SK-N-SH treated with all-trans-retinoic acid at 6 μM for 48 hours (cell line): ENCODE results near the gene IFIT1B.
"Not testable (repeated sequence)": the region's sequence is repeated elsewhere in the genome, so short reads cannot be mapped to it uniquely, and the experiment has no call there.

Source experiments
- ATAC-seq: fragments of 200-7000 bp; cut with Tn5 transposase; 3 replicates; pipeline ENCODE4 v1.9.1; 2020; ENCODE audit warnings: mild to moderate bottlenecking, moderate library complexity
- ARNTL ChIP-seq: fragments of 450-650 bp; formaldehyde crosslinking; IDR thresholded peaks from 2 replicates; pipeline ENCODE4 v1.5.0; 2020; ENCODE audit warnings: low read depth, mild to moderate bottlenecking, moderate library complexity, borderline replicate concordance
- BACH2 ChIP-seq: fragments of 250-450 bp; sonication (Bioruptor Pico); IDR thresholded peaks from 2 replicates; pipeline ENCODE4 v1.9.0; 2021; ENCODE audit warnings: mild to moderate bottlenecking, borderline replicate concordance
- ESRRG ChIP-seq: fragments of 250-450 bp; sonication (Bioruptor Pico); IDR thresholded peaks from 2 replicates; pipeline ENCODE4 v1.6.1; 2021; ENCODE audit warnings: mild to moderate bottlenecking
- GLIS3 ChIP-seq: fragments of 250-450 bp; sonication (Bioruptor Pico); IDR thresholded peaks from 2 replicates; pipeline ENCODE4 v1.5.0; 2020; ENCODE audit warnings: mild to moderate bottlenecking, moderate library complexity
- OSR1 ChIP-seq: fragments of 250-450 bp; sonication (Bioruptor Pico); IDR thresholded peaks from 2 replicates; pipeline ENCODE4 v1.8.0; 2022; ENCODE audit warnings: moderate library complexity, mild to moderate bottlenecking, inconsistent platforms
- PATZ1 ChIP-seq: fragments of 250-450 bp; sonication (Bioruptor Pico); IDR thresholded peaks from 2 replicates; pipeline ENCODE4 v1.8.0; 2020; ENCODE audit warnings: mild to moderate bottlenecking, moderate library complexity, borderline replicate concordance
- POU6F1 ChIP-seq: fragments of 250-450 bp; sonication (Bioruptor Pico); IDR thresholded peaks from 2 replicates; pipeline ENCODE4 v1.8.0; 2021; ENCODE audit warnings: low read depth, mild to moderate bottlenecking, moderate library complexity, borderline replicate concordance
- PPARA ChIP-seq: fragments of 250-450 bp; sonication (Bioruptor Pico); IDR thresholded peaks from 2 replicates; pipeline ENCODE4 v1.5.0; 2020; ENCODE audit warnings: mild to moderate bottlenecking, borderline replicate concordance
- RARB ChIP-seq: fragments of 250-450 bp; sonication (Bioruptor Pico); IDR thresholded peaks from 2 replicates; pipeline ENCODE4 v1.8.0; 2021; ENCODE audit warnings: mild to moderate bottlenecking, moderate library complexity
- TCF4 ChIP-seq: fragments of 250-450 bp; sonication (Bioruptor Pico); IDR thresholded peaks from 2 replicates; pipeline ENCODE4 v1.8.0; 2021; ENCODE audit warnings: mild to moderate bottlenecking, moderate library complexity, borderline replicate concordance
- TOX ChIP-seq: fragments of 250-450 bp; sonication (Bioruptor Pico); IDR thresholded peaks from 2 replicates; pipeline ENCODE4 v1.8.0; 2021; ENCODE audit warnings: mild to moderate bottlenecking, moderate library complexity, borderline replicate concordance
- TSHZ2 ChIP-seq: fragments of 250-450 bp; sonication (Bioruptor Pico); IDR thresholded peaks from 2 replicates; pipeline ENCODE4 v1.5.0; 2020; ENCODE audit warnings: mild to moderate bottlenecking, moderate library complexity
- ZC3H10 ChIP-seq: fragments of 250-450 bp; sonication (Bioruptor Pico); IDR thresholded peaks from 2 replicates; pipeline ENCODE4 v1.5.1; 2021; ENCODE audit warnings: mild to moderate bottlenecking, moderate library complexity
- ZFP3 ChIP-seq: fragments of 250-450 bp; sonication (Bioruptor Pico); IDR thresholded peaks from 2 replicates; pipeline ENCODE4 v1.5.0; 2020; ENCODE audit warnings: mild to moderate bottlenecking, moderate library complexity
- ZFP30 ChIP-seq: fragments of 450-650 bp; formaldehyde crosslinking; IDR thresholded peaks from 2 replicates; pipeline ENCODE4 v1.5.0; 2022; ENCODE audit warnings: mild to moderate bottlenecking, moderate library complexity
- ZNF70 ChIP-seq: fragments of 450-650 bp; formaldehyde crosslinking; IDR thresholded peaks from 2 replicates; pipeline ENCODE4 v1.5.0; 2020; ENCODE audit warnings: mild to moderate bottlenecking, moderate library complexity
- ZNF8 ChIP-seq: fragments of 450-650 bp; formaldehyde crosslinking; IDR thresholded peaks from 2 replicates; pipeline ENCODE4 v1.5.0; 2020; ENCODE audit warnings: mild to moderate bottlenecking, moderate library complexity
- TF ChIP-seq, protein P1 (sequence below): fragments of 250-450 bp; sonication (Bioruptor Pico); IDR thresholded peaks from 2 replicates; pipeline ENCODE4 v1.5.1; 2020; ENCODE audit warnings: low read depth, mild to moderate bottlenecking, moderate library complexity

IFIT1B gene

GRCh38 chr10:89390476-89391225 lies 12.8 kb downstream of the IFIT1B start:
- ATAC-seq = no peak
- TF ChIP-seq ZFP30 (CRISPR knock-in tag) (no peak), TCF4 (CRISPR knock-in tag) (no peak), ARNTL (CRISPR knock-in tag) (no peak), BACH2 (CRISPR knock-in tag) (no peak), ZC3H10 (CRISPR knock-in tag) (no peak), OSR1 (CRISPR knock-in tag) (no peak), GLIS3 (no peak), ESRRG (CRISPR knock-in tag) (no peak), ZNF8 (CRISPR knock-in tag) (no peak), TSHZ2 (CRISPR knock-in tag) (no peak), POU6F1 (no peak), ZNF70 (CRISPR knock-in tag) (no peak), RARB (CRISPR knock-in tag) (no peak), TOX (CRISPR knock-in tag) (no peak), ZFP3 (CRISPR knock-in tag) (no peak), PPARA (CRISPR knock-in tag) (no peak), PATZ1 (CRISPR knock-in tag) (no peak)
- TF ChIP-seq, protein P1, sequence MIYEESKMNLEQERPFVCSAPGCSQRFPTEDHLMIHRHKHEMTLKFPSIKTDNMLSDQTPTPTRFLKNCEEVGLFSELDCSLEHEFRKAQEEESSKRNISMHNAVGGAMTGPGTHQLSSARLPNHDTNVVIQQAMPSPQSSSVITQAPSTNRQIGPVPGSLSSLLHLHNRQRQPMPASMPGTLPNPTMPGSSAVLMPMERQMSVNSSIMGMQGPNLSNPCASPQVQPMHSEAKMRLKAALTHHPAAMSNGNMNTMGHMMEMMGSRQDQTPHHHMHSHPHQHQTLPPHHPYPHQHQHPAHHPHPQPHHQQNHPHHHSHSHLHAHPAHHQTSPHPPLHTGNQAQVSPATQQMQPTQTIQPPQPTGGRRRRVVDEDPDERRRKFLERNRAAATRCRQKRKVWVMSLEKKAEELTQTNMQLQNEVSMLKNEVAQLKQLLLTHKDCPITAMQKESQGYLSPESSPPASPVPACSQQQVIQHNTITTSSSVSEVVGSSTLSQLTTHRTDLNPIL = no peak

GRCh38 chr10:89391226-89391576 lies 13.3 kb downstream of the IFIT1B start:
- not testable (repeated sequence) for ATAC-seq

DNA sequence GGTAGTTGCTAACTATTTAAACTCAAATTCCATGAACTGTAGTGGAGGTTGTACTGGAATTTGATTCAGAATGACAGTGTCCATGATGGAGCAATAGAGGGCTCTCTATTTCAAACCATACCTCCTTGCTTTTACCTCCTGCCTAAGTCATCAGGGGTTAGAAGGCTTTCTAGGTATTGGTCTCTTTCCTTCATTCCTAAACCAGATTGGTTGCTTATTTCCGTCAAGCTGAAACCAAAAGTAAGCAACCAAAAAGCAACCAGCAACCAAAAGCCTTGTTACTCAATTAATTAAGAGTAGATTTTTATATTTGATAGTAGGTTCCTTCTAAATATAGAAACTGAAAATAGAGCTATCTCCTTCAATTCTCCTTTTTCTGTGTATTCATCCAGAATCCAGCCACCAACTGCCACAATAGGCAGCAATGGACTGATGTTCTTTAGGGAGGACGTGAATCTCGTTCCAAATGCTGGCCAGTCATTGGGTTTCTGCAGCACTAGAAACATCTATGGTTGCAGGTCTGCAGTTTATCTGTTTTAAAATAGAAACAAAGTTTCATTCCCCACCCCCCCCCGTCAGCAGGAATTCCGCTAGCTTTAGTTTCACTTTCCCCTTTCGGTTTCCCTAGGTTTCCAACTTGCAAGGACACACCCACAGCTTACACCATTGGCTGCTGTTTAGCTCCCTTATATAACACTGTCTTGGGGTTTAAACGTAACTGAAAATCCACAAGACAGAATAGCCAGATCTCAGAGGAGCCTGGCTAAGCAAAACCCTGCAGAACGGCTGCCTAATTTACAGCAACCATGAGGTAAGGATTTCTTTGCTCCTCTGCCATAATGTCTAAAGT lies 14.3 kb downstream of the IFIT1B start, which contains the start of gene IFIT1:
TSS of gene IFIT1 (plus strand) at position 717 of the 850 bp plus-strand sequence. CDS start at position 807, 90 bp downstream.
- ATAC-seq = peak; percentile 95
- TF ChIP-seq BACH2 (CRISPR knock-in tag) = no peak
- no peak for TF ChIP-seq ZNF70 (CRISPR knock-in tag)
- TF ChIP-seq PPARA (CRISPR knock-in tag) = no peak
- TF ChIP-seq, protein P1 = no peak
